Activated CD4-positive, alpha-beta memory T cell treated with anti-CD3 and anti-CD28 coated beads for 36 hours (primary cell): ENCODE results near the gene UBR4. TPM values are rescaled to one million over a fixed set of nuclear protein-coding genes. Genes with fewer than 3 reads are reported as not detected.

ENCODE experiments used
- CTCF ChIA-PET: fragments of 350-600 bp; sonication (Branson Sonifier 250); formaldehyde crosslinking; loops from one replicate; lab custom pipeline; 2021; ENCODE audit warnings: antibody characterized with exemption, inconsistent platforms; lab: Charles Lee
- POLR2A ChIA-PET: fragments of 350-600 bp; sonication (Branson Sonifier 250); formaldehyde crosslinking; loops from one replicate; lab custom pipeline; 2021; ENCODE audit warnings: antibody characterized with exemption; lab: Charles Lee
- DNase-seq: peaks from one replicate; pipeline ENCODE4 v3.0.0-alpha.2; 2020
- H3K27ac Mint-ChIP-seq: one replicate; pipeline ENCODE4 v1.8.0; 2021; ENCODE audit warnings: mixed read lengths
- H3K27me3 Mint-ChIP-seq: one replicate; pipeline ENCODE4 v1.8.0; 2021; ENCODE audit warnings: mixed read lengths
- H3K36me3 Mint-ChIP-seq: one replicate; pipeline ENCODE4 v1.8.0; 2021; ENCODE audit warnings: mixed read lengths
- H3K4me1 Mint-ChIP-seq: one replicate; pipeline ENCODE4 v1.8.0; 2021; ENCODE audit warnings: low read depth, mixed read lengths
- H3K4me3 Mint-ChIP-seq: one replicate; pipeline ENCODE4 v1.8.0; 2021; ENCODE audit warnings: mild to moderate bottlenecking, mixed read lengths
- H3K9me3 Mint-ChIP-seq: one replicate; pipeline ENCODE4 v1.8.0; 2021; ENCODE audit warnings: mixed read lengths
- intact Hi-C: fragments of 100-400 bp; cut with micrococcal nuclease; formaldehyde crosslinking; loops from one replicate; pipeline ENCODE4 v1.15.1; 2023
- total RNA-seq, 2 experiments: library from RNA; stranded (reverse); gene quantifications; one replicate each; pipeline ENCODE4 v1.2.3, GENCODE V29; 2021

UBR4 gene
- total RNA-seq, 2 experiments from 2014 or later, result 104 to 116 TPM

DNA sequence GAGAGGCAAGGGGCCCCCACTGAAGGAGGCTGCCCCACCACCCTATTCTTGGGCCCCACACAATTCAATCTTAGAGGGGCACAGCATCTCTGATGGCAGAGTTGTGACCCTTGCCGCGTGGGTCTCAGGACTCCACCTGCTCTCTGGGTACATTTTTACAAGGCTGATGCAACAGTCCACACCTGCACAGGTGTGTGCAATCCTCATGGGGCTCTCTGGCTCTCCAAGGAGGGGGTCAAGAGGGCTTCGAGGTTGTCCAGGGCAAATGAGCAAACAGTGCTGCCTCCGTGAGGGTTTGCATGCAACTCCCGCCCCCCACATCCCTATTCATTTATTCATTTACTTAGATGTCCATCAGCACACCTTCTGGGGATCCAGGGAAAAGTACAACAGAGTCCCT lies 172.0 kb downstream of the UBR4 start:
- peaks cover 11% of the 10 kb centered on the region for H3K27me3 Mint-ChIP-seq
- DNase-seq, result no peak
- no peak overlapping the region for H3K4me3 Mint-ChIP-seq
- no peaks in the 10 kb centered on the region for H3K36me3 Mint-ChIP-seq
- H3K27ac Mint-ChIP-seq, result no peak overlapping the region
- intact Hi-C loops, result no loop called here
- POLR2A ChIA-PET, result no interaction called here
- H3K9me3 Mint-ChIP-seq, result no peaks in the 10 kb centered on the region
- CTCF ChIA-PET, result no interaction called here
- H3K4me1 Mint-ChIP-seq, result no peaks in the 10 kb centered on the region

DNA sequence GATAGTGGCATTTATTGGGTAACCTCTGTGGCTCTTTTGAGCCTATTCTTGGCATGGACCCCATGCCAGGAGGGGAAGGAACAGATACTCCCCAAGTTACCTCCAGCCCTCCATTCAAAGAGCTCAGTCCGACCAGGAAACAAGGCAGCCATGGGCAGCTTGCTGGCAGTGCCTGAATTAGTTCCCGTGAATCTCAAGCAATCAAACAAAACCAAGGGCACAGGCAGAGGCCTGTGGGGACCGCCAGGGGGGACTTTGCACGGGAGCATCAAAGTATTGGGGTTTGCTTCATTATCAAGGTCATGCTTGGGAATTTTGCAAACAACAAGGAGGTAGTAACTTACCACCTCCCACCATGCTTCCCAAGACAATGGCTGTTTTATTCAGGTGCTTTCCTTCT lies 172.4 kb downstream of the UBR4 start:
- POLR2A ChIA-PET, result no interaction called here
- no peak overlapping the region for H3K27ac Mint-ChIP-seq

DNA sequence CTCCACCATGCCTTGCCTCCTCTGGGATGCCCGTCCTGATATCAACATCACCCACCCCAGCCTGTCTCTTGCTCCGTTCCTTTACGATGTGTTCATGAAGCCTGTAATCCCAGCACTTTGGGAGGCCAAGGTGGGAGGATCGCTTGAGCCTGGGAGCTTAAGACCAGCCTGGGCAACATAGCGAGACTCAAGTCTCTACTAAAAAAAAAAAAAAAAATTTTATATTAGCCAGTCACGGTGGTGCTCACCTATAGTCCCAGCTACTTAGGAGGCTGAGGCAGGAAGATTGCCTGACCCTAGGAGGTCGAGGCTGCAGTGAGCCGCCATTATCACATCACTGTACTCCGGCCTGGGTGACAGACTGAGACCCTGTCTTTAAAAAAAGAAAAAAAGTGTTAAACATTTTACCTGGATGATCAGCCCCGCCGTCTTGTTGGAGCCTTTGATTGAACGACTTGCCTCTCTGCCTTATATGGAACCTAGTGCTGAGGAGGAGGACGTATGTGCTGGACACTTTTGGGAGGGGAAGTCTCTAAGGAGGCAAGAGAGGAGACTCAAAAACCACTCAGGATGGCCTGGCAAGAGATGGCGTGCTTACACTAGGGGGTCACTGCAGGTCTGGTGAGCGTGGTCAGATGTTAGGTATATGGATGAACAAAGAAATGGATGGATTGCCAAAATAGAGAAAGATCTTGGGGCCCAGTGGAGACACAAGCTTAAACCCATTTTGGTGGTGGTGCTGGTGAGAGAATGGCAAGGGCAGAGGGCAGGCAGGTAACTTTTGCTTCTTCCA lies 173.1 kb downstream of the UBR4 start:
- no peaks in the 10 kb centered on the region for H3K4me1 Mint-ChIP-seq
- no peak for DNase-seq
- H3K27me3 Mint-ChIP-seq, result peaks cover 6% of the 10 kb centered on the region
- H3K27ac Mint-ChIP-seq, result no peak overlapping the region
- no peaks in the 10 kb centered on the region for H3K9me3 Mint-ChIP-seq
- ChIA-PET CTCF (interaction anchor here (2.8 kb wide), 1 partner anchor 125 kb away, joined by 9 read pairs; no protein-coding TSS in a partner anchor), POLR2A (no interaction called here)
- H3K36me3 Mint-ChIP-seq, result no peaks in the 10 kb centered on the region
- intact Hi-C loops, result no loop called here
- H3K4me3 Mint-ChIP-seq, result no peak overlapping the region

More for the DNA sequence above, 172.4 kb downstream of the UBR4 start:
- DNase-seq, result no peak
- CTCF ChIA-PET, result interaction anchor here (2.8 kb wide), 1 partner anchor 125 kb away, joined by 9 read pairs; no protein-coding TSS in a partner anchor
- Mint-ChIP-seq H3K4me3 (no peak overlapping the region), H3K9me3 (no peaks in the 10 kb centered on the region), H3K4me1 (no peaks in the 10 kb centered on the region), H3K36me3 (no peaks in the 10 kb centered on the region), H3K27me3 (peaks cover 7% of the 10 kb centered on the region)
- intact Hi-C loops, result no loop called here

DNA sequence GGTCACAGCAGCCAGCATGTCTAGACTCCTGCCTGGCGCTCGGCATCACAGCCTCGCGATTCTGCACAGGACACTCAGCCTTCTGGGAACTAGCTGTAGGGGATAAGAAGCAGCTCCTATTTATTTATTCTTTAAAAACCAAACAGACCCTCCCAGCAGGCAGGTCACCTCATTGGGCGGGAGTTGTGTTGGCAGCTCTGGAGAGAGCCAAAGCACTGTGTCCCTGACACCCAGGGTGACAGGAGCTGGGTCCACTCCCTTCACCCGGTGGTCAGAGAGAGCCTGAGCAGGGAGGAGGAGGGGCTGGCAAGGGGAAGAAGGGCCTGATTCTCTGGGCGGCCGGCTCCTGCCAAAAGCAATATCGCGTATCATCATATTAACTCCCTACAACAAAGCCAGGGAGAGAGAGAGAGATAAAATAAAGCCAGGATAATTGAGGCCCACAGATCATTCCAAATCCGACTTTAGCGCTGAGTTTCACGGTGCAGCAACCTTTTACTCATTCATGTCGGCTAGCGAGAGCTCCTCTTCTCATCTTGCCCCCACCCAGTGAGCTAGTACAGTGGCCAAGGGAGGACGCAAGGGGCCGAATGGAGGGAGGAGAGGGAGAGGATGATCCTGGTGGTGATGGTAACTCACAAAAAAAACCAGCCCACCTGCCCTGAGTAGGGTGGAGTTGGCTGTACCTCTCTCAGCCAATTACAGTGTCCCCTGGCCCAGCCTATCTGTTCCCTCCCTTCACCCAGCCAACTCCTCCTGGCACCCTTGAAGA lies 173.8 kb downstream of the UBR4 start:
- H3K4me1 Mint-ChIP-seq, result no peaks in the 10 kb centered on the region
- peaks cover 6% of the 10 kb centered on the region for H3K27me3 Mint-ChIP-seq
- intact Hi-C loops, result no loop called here
- no peak overlapping the region for H3K4me3 Mint-ChIP-seq
- ChIA-PET CTCF (interaction anchor here (2.8 kb wide), 1 partner anchor 124 kb away, joined by 9 read pairs; no protein-coding TSS in a partner anchor), POLR2A (interaction anchor here (0.6 kb wide), 1 partner anchor 817 kb away, joined by 4 read pairs; no protein-coding TSS in a partner anchor)
- no peaks in the 10 kb centered on the region for H3K9me3 Mint-ChIP-seq
- no peak overlapping the region for H3K27ac Mint-ChIP-seq
- no peak for DNase-seq
- no peaks in the 10 kb centered on the region for H3K36me3 Mint-ChIP-seq

DNA sequence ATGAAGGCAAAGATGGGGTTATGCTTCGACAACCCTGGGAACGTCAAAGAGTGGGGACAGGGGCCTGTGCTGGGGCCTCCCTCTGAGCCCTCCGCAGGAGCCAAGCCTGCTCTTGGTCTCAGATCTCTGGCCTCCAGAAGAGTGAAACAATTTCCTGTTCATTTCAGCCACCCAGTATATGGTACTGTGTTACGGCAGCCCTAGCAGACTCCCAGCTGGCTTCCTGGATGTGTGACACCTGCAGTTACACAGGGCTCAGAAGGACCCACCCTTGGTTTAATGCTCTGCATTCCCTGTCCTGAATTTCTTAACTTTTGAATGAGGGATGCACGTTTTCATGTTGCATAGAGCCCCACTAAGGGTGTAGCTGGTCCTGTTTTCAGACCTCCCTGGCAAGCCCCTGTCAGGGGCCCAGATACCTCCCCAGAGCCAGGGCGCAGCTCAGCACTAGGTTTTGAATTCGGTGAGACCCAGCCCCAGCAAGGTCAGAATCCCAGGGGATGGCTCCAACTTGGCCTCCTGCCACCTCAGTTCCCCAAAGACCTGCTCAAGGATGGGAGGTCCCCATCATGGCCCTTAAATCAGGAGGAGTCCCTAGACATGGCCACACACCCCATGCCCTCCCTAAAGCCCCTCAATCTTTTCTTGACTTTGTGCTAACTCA lies 174.6 kb downstream of the UBR4 start:
- intact Hi-C loops, result no loop called here
- CTCF ChIA-PET, result interaction anchor here (1.0 to 2.8 kb wide), 2 partner anchors 9 to 123 kb away, joined by 3 to 9 read pairs; no protein-coding TSS in a partner anchor
- H3K36me3 Mint-ChIP-seq, result no peaks in the 10 kb centered on the region
- H3K4me3 Mint-ChIP-seq, result no peak overlapping the region
- POLR2A ChIA-PET, result interaction anchor here (0.6 kb wide), 1 partner anchor 817 kb away, joined by 4 read pairs; no protein-coding TSS in a partner anchor
- peaks cover 6% of the 10 kb centered on the region for H3K27me3 Mint-ChIP-seq
- no peak overlapping the region for H3K27ac Mint-ChIP-seq
- DNase-seq, result no peak
- H3K9me3 Mint-ChIP-seq, result no peaks in the 10 kb centered on the region
- H3K4me1 Mint-ChIP-seq, result no peaks in the 10 kb centered on the region

DNA sequence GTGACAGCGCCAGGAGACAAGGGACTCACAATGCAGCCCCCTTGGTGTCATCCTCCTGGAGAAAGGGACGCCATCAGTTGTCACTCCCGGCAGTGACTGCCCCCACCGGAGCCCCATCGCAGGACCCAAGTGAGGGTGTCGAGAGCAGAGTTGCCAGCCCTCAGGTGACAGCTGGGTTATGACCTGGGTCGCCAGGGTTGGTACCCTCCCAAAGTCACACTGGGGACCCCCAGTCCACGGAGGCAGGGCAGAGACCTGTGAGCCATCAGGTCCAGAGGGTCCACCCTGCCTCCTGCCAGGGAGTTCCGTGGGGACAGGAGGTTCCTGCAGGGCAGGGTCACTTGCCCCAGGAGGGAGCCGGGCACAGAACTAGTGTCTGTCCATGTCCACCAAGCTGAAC lies 175.3 kb downstream of the UBR4 start:
- POLR2A ChIA-PET, result no interaction called here
- Mint-ChIP-seq H3K36me3 (no peaks in the 10 kb centered on the region), H3K4me3 (no peak overlapping the region), H3K4me1 (no peaks in the 10 kb centered on the region), H3K27ac (no peak overlapping the region), H3K27me3 (no peaks in the 10 kb centered on the region), H3K9me3 (no peaks in the 10 kb centered on the region)
- no peak for DNase-seq
- intact Hi-C loops, result no loop called here
- CTCF ChIA-PET, result interaction anchor here (0.6 to 2.8 kb wide), 3 partner anchors 10 to 122 kb away, joined by 3 to 9 read pairs (median 3); no protein-coding TSS in a partner anchor

DNA sequence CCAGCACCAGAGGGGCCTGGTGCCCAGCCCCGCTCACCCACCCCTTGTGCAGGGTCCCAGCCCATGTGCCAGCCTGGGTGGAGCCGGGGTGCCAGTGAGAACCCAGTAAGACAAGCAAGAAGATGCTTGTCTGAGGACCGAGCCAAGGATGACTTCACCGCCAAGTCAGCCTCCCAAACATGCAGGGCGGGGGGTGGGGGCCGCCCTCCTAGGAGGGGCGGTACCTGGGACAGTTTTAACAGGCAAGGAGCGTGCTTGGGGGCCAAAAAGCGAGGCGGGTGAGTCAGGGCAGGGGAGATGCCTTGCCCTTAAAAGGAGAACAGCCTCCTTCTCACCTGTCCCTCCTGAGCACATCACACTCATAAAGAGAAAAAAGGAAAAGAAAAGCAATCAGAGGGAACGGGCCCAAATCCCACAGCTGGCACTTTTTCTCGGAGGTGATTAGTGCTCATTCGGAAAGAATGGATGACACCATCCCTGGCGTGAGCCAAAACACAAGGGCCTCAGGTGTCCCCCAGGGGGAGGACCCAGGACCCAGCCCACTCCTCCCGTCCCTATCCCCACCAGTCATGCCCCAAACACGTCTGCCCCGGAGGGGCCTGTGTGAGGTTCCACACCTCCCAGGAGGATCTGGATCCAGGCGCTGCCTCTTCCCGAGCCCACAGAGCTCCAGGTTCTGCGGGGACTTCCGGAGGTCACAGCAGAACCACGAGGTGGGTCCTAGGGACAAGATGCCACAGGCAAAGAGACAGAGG lies 176.0 kb downstream of the UBR4 start:
- no peak for DNase-seq
- CTCF ChIA-PET, result interaction anchor here (0.6 to 1.0 kb wide), 2 partner anchors 10 to 19 kb away, joined by 3 read pairs; no protein-coding TSS in a partner anchor
- POLR2A ChIA-PET, result no interaction called here
- Mint-ChIP-seq H3K27me3 (no peaks in the 10 kb centered on the region), H3K27ac (no peak overlapping the region), H3K9me3 (no peaks in the 10 kb centered on the region), H3K36me3 (no peaks in the 10 kb centered on the region), H3K4me3 (no peak overlapping the region), H3K4me1 (no peaks in the 10 kb centered on the region)
- intact Hi-C loops, result no loop called here

DNA sequence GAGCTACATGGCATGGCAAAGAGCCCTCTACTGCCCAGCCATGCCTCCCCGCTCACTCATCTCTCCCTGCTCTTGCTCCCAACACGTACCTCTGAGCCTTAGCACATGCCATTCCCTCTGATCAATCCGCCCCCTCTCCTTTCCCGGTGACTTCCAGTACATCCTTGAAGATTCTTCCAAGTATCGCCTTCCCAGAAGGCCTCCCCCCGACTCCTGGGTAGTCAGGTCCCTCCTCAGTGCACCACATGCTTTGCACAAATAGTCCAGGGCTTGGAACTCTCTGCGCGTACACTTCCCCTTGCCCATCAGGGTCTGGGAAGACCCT lies 176.6 kb downstream of the UBR4 start:
- H3K27ac Mint-ChIP-seq, result no peak overlapping the region

DNA sequence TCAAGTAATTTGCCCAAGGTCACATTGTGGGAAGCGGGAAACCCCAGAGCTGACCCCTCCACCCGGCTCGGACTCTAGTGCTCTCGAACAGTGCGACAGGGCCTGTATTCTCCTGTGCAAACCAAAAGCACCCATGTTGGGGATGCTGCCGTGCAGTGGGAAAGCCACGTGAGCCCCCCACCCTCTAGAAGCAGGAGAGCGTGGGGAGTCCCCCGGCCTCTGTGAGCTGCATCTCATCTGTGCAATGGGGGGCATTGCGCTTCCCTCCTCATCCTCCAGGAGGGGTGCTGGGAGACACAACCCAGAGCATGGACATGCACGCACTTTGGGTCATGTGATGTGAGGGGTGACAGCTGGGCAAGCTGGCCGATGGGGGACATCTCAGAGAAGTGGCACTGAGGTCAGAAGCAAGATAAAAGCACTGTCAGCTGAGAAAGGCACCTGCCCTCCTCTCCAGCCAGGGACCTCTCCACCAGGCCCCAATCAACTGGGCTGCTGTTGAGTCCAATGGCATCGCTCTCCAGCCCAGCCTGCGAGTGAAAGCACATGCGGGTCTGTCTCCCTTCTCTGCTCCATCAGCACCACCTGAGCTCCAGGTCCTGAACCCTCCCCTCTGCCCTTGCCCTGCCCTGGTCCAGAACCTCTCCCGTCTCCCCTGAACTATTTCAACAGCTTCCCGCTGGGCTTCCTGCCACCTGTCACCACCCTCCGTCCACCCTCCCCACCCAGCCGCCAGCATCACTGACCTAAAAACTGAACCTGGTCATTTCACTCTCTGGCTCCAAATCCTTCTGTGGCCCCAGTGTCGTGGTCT lies 177.2 kb downstream of the UBR4 start:
- CTCF ChIA-PET, result no interaction called here
- no peaks in the 10 kb centered on the region for H3K36me3 Mint-ChIP-seq
- no peak overlapping the region for H3K27ac Mint-ChIP-seq
- H3K9me3 Mint-ChIP-seq, result no peaks in the 10 kb centered on the region
- no peaks in the 10 kb centered on the region for H3K27me3 Mint-ChIP-seq
- POLR2A ChIA-PET, result no interaction called here
- H3K4me3 Mint-ChIP-seq, result no peak overlapping the region
- intact Hi-C loops, result no loop called here
- peaks cover 4% of the 10 kb centered on the region for H3K4me1 Mint-ChIP-seq
- DNase-seq, result no peak

More for the DNA sequence above, 176.6 kb downstream of the UBR4 start:
- intact Hi-C loops, result no loop called here
- ChIA-PET CTCF (no interaction called here), POLR2A (no interaction called here)
- Mint-ChIP-seq H3K9me3 (no peaks in the 10 kb centered on the region), H3K4me1 (peaks cover 2% of the 10 kb centered on the region), H3K36me3 (no peaks in the 10 kb centered on the region), H3K27me3 (no peaks in the 10 kb centered on the region), H3K4me3 (no peak overlapping the region)
- no peak for DNase-seq

DNA sequence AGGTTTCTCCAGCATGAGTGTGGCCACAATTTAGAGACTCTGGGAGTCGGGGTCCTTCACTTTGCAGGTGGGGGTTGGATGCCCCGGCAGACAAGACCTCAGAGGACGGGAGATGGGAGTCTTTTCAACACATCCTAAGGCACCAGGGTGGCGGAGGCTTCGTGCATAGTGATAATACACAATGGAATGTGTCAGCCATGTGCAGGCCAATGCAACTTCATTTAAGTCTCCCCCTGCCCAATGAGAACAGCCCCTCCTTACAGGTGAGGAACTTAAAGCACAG lies 177.7 kb downstream of the UBR4 start:
- ChIA-PET CTCF (no interaction called here), POLR2A (no interaction called here)
- intact Hi-C loops, result no loop called here
- Mint-ChIP-seq H3K36me3 (no peaks in the 10 kb centered on the region), H3K9me3 (no peaks in the 10 kb centered on the region), H3K4me3 (no peak overlapping the region), H3K4me1 (peaks cover 6% of the 10 kb centered on the region), H3K27ac (no peak overlapping the region), H3K27me3 (no peaks in the 10 kb centered on the region)
- no peak for DNase-seq
